ENCODE data around the gene OR1S1.
"Not testable (repeated sequence)": the region's sequence is repeated elsewhere in the genome, so short reads cannot be mapped to it uniquely, and the experiment has no call there.

Gene OR1S1
- 0 to 0.88 (median 0) reads per million in 17 experiments for total RNA-seq

DNA sequence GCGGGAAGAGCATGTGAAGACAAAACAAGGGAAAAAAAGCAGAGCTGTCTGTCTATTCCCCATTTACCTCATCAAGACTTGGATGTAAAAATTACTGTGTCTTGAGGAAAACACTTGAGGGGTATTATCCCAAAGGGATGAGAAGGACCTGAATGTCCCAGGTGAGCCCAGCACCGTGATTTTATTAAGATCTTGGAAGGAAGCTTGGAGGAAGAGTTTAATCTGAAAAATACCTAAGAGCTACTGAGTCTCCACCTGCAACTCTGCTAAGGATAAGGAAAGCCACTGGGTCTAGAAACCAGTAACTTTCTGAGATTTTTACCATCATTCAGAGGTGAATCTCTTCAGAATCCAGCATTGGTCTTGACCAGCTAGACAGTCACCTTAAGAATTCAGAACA, at the start of gene OR1S1:
TSS of gene OR1S1 (plus strand) at position 301 of the 400 bp plus-strand sequence.
- DNase-seq: not testable (repeated sequence)

DNA sequence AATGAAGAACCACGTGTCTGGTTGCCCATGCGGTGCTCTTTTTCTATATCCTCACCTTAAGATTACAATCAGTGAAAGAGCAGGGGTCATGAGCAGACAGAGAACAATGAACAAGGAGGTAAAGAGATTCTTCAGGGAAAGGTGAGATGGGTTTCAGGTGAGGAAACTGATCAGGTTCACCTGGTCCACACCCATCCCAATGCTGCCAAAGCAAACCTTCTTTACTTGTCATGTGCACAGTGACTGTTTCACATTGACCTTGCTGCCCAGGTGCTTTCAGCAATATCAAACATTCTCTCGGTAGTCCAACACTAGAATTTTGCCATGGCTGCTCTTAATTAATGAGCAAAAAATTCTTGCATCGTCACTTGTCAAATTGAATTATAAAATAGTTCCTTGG, 48.1 kb upstream of the OR1S1 start:
- no peak for DNase-seq

DNA sequence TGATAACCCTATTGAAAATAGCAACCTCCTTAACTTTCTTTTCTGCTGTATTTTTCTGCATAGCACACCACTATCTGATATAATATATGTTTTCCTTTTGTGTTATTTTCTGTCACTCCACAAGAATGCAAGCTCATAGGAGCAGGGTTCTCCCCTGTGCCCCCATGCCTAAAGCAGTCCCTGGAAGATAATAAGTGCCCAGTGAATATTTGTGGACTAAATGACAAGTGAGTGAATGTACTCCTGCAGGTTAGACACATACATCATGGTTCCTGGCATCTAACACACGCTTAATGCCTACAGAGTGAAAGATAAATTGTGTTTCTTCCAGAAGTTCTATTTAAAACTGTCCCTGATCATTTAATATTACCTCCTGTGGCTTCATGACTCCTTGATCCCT, 47.5 kb upstream of the OR1S1 start:
- DNase-seq: no peak

DNA sequence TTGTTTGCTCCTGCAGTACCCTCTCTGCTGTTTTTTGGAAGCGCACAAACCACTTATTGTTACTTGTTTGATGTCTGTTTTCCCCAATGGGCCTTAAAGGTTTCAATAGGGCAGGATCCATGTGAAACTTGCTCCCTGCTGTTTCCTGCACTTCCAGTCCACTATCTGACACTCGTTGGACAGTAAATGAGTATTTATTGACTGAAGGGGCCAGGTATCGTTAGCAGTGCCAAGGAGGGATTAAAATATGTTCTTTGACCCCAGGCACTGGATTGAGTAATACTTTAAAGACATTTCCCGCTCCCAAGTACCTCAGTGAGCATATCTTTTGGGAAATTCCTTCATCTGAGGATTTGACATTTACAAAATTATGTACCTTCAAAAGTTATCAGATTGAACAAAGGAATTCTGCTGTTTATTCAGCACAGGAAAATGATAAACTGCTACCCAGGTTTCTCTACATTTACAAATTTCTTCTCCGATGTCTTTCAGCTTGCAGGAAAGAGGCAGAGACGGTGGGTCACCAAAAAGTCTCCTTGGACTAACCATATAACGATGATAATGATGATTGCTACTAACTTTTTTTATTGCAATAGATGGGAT, 46.9 kb upstream of the OR1S1 start:
- no peak for DNase-seq

DNA sequence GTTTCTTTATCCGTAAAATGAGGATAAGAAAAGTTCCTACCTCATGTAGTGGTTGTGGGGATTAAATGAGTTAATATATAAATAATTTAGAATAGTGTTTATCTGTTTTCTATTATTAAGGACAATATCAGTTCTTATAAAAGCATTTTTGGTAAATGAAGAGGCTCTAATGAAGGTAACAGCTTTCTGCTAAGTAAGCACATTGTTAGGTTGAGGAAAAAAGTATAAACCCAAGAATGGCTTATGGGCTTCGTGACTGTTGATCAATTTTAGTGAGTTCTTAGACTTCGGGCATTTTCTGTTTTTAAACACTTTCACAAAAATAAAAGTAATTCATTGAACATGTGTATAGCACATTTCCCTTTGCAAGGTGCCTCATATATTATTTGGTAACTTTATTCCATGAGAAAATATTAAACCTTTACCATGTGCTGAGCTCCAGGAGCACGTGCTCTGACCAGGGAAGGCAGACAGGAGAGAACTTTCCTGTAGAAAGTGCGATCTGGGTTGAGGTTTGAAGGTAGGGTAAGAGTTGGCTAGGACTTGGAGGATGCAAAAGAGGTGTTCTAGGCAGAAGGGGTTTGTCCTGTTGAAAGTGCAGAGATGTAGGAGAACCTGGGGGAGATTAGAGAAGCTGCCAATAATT, 35.0 kb upstream of the OR1S1 start:
- no peak for DNase-seq

DNA sequence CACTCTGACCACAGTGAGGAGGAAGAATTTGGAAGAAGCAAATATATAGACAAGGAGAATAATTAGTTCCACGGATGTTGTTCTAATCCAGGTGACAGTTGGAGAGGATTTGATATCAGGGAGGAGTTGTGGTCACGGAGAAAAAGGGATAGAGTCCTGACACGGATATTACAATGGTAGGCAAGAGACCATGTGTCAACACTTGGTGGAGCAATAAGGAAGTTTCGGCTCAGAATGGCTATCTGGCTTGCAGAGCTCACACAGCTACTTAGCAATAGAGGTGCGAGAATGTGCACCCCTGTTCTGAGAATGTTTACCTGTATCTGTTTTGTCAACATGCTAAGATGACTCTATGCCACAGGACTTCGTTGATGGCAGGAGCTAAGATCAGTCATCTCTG, 34.1 kb upstream of the OR1S1 start:
- no peak for DNase-seq

DNA sequence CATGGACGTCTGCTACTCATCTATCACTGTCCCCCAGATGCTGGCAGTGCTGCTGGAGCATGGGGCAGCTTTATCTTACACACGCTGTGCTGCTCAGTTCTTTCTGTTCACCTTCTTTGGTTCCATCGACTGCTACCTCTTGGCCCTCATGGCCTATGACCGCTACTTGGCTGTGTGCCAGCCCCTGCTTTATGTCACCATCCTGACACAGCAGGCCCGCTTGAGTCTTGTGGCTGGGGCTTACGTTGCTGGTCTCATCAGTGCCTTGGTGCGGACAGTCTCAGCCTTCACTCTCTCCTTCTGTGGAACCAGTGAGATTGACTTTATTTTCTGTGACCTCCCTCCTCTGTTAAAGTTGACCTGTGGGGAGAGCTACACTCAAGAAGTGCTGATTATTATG, 32.9 kb upstream of the OR1S1 start:
- peak in 1 of 4 experiments; percentile 0 for DNase-seq

DNA sequence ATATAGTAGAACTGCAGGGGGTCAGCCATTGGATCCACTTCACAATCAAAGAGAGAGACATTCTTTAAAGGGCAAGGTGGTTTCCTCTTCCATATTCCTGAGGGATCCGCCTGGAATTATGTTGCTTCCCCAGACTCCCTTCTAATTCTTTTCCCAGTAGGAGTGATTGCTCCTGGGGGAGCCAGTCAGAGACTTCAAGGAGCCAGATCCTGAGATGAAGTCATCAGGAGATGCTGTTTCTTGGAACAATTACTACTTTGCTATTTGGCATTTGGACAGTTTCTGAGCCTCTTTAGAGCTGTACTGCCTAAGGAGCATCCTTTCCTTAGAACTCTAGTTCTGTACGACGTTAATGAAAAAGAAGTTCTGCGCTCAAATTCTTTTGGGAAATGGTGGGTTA, 25.6 kb upstream of the OR1S1 start:
- DNase-seq: no peak

DNA sequence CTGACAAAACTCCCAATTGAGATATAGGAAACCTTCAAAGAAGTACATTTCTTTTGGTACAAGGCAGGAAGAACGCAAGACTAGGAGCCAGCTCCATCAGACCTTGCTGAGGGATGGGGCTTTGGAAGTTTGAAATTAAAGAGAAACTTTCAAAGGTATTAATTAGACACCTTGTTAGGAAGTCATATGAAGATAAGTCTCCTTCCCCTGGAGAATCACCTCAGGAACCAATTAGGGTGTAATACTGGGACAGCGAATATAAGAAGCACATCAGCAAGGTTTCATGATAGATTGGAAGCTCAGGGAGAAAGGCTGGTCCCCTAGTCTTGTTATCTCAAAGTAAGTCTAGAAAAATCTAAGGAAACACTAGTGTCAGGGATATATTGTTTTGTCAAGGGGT, 23.8 kb upstream of the OR1S1 start, which contains the start of gene OR9Q2:
TSS of gene OR9Q2 (plus strand) at position 301 of the 400 bp plus-strand sequence. CDS start 1,421 bp downstream, outside the sequence.
- no peak for DNase-seq

DNA sequence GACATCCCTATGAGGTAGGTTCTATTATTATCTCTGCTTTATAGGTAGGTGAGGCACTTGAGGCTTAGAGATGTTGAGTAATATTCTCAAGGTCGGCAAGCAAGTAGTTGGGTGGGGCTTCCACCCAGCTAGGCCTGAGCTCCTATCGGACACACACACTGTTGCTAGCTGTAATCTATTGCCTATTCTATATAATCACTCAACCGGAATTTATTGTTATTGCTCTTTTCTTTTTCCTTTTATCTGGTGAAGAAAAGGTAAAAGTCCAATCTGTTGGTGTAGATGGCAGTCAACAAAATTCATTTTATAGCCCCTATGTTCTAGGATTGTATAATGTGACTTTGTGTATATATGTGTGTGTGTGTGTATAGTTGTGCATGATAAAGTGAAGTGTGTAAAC, 20.3 kb upstream of the OR1S1 start:
- no peak for DNase-seq

DNA sequence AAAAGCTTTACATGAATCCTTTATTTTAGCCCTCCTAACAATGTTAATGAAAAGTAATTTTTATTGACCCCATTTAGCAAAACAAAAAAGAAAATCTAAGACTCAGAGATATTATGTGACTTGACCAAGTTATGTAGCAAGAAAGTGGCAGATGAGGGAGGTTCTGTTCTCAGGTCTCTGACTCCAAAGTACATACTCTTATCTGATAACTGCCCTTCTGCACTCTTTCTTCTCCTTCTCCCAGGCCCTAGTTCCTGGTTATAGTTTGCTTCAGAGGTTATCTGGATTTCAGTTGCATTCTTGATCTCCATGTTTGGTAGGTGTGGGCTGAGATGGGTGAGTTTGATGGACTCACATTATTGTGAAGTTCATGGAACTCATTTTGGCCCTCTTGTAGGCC, 19.1 kb upstream of the OR1S1 start:
- no peak for DNase-seq

DNA sequence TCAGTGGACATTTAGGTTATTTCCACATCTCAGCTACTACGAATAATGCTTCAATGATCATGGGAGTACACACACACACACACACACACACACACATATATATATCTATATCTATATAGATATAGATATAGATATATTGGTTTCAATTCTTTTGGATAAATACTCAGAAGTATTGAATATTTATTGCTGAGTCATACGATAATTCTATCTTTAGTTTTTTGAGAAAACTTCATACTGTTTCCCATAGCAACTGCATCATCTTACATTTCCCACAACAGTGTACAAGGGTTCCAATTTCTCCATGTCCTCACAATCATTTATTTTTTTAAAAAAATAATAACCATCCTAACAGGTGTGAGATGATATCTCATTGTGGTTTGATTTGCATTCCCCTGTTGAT, 16.6 kb upstream of the OR1S1 start:
- DNase-seq: no peak

DNA sequence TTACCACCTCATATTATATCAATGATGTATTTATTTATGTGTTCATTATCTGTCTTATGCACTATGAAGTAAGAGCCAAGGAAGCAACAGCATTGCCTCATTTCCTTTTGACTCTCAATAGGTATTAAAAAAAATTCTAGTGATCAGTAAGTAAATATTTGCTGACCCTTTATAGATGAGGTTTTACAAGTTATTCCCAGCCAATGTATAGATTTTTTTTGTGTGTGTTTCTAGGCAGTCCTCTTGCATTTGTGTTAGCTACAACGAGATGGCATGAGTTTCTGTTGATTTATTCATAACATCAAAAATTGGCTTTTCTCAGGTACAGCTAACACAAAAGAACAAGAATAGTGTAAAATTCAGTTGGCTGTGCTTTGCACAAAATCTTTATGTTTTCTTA, 13.2 kb upstream of the OR1S1 start:
- DNase-seq: no peak

DNA sequence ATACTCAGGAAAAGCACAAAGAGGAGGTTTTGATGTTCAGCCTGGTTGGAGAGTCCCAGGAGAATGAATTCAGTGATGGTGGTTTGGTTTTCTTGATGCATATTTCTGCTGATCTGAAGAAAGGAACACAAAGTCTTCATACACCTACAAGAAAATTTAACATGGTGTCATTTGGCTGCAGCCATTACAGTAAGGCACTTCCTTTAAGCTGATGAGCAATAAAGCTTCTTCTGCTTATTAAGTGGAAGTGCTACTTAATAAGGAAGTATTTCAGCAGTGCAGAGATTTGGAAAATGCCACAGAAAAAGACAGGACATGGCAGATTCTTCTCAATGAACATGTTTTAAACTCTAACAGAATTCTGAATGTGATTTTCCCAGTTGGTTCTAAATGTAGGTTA, 8.5 kb upstream of the OR1S1 start, which contains the start of gene OR1S2:
TSS of gene OR1S2 (minus strand) at position 101 of the 400 bp plus-strand sequence. CDS start at position 101, 0 bp downstream.
- peak in 2 of 4 experiments; percentile 3 to 9 for DNase-seq

DNA sequence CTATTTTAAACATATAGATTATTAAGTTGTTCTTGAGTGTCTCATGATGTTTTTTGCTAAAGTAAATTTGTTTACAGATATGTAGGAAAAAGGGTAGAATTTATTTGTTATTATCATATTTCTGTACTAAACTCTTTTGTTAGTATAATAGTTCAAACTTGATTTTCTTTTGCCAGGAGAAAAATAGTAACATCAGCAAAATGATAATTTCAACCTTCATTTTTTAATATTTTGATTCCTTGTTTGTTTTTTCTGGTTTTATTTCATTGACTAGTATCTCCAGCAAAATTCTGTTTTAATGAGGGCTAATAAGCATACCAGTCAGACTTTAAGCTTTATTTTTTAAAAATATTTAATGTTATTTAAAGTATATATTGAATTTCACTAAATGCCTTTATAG, 4.0 kb downstream of the OR1S1 start:
- DNase-seq: no peak

DNA sequence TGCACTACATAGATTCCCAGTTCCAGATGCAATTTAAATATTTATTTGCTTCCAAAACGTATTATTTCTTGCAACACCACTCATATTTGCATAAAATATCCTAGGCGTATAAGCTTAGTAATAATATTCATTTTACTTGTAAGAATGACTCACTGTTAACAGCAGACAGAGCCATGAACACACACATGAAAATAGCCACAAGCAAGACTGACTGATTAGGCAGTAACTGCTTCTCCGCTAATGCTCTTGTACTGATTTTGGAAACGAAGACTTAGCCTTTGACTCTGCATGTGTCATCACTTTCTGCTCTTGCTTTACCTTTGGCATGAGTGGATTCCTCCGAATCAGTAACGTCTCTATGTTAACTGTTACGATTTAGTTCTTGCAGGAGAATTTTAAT, 10.2 kb downstream of the OR1S1 start:
- DNase-seq: no peak

DNA sequence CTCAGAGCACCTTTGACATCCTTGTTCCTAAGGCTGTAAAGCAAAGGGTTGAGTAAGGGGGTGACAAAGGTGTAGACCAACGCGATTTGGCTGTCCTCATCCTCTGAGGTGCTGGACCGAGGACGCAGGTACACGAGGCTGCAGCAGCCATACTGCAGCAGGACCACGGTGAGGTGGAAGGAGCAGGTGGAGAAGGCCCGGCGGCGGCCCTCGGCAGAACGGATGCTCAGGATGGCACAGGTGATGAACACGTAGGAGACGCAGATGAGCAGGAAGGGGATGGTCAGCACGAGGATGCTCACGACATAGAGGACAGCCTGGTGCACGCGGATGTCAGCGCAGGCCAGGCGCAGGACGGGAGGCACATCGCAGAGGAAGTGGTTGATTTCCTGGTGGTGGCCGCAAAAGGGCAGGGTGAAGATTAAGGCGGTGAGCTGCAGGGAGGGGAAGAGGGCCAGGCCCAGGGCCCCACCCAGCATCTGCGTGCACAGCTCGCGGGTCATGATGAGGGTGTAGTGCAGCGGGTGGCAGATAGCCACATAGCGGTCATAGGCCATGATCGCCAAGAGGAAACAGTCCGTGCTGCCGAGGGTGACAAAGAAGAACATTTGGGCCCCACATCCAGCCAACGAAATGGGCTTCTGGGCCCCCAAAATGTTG, 15.6 kb downstream of the OR1S1 start:
- DNase-seq: no peak

DNA sequence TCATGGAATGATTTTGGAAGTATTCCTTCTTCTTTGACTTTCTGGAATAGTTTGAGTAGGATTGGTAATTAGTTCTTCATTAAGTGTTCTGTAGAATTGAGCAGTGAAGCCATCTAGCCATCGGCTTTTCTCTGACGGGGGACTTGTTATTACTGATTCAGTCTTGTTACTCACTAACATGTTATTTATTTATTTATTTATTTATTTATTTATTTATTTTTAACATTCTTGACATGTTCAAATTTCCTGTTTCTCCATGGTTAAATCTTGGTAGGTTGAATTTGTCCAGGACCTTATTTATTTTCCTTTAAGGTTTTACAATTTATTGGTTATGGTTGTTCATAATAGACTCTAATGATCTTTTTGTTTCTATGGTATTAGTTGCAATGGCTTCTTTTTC, 31.4 kb downstream of the OR1S1 start:
- DNase-seq: no peak

DNA sequence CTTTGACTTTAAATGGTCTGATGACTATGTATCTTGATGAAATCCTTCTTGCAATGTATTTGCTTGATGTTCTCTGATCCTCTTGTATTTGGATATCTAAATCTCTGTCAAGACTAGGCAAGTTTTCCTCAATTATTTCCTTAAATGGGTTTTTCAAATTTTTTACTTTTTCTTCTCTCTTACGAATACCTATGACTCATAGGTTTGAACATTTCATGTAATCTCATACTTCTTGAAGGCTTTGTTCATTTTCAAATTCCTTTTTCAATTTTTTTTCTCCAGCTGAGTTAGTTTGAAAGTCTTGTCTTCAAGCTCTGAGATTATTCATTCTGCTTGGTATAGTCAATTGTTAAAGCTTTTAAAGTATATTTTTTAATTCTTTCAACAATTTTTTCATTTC, 42.4 kb downstream of the OR1S1 start:
- no peak for DNase-seq

DNA sequence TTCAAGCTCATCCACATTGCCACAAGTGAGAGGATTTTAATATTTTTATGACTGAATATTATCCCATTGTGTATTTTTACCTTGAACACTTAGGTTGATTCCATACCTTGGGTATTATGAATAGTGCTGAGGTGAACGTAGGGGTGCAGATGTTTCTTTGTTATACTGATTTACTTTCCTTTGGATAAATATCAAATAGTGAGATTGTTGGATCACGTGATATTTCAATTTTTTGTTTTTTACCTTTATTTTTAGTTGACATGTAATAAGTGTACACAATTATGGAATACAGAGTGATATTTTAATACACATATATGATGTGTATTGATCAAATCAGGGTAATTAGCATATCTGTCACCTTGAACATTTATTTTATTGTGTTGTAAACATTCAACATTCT, 47.5 kb downstream of the OR1S1 start:
- DNase-seq: no peak
